OCI-LY3 (cell line): Measurements from ENCODE around the gene RCN2.
A peak's percentile ranks its signal among the peaks of the same experiment; 100 is the strongest.

ENCODE experiments used
- H2AFZ ChIP-seq: fragments of 200-600, 300-600 bp; shearing (Covaris generic); 2 replicates; pipeline ENCODE4 v1.6.0; 2014; ENCODE audit warnings: antibody characterized with exemption, low read depth, low read length
- H3K27ac ChIP-seq: fragments of 200-600, 300-600 bp; sonication (generic); 2 replicates; pipeline ENCODE4 v1.5.1; 2014; ENCODE audit warnings: mild to moderate bottlenecking, low read length, moderate library complexity, mixed read lengths
- H3K27me3 ChIP-seq: fragments of 200-600, 300-600 bp; sonication (generic); 2 replicates; pipeline ENCODE4 v1.6.1; 2014; ENCODE audit warnings: low read depth, low read length, mixed read lengths
- H3K36me3 ChIP-seq: fragments of 200-600, 300-600 bp; sonication (generic); replicated peaks from 2 replicates; pipeline ENCODE3; 2014; ENCODE audit warnings: low read depth, low read length, mixed read lengths
- H3K4me1 ChIP-seq: fragments of 300-600, 200-600 bp; sonication (generic); 2 replicates; pipeline ENCODE4 v1.6.1; 2014; ENCODE audit warnings: low read length, mixed read lengths
- H3K4me2 ChIP-seq: fragments of 200-600, 300-600 bp; sonication (generic); 2 replicates; pipeline ENCODE4 v1.6.1; 2014; ENCODE audit warnings: low read length, mixed read lengths
- H3K4me3 ChIP-seq: fragments of 300-600, 200-600 bp; sonication (generic); 2 replicates; pipeline ENCODE4 v1.5.1; 2014; ENCODE audit warnings: antibody characterized with exemption, mild to moderate bottlenecking, low read length, moderate library complexity
- H3K79me2 ChIP-seq: fragments of 300-600, 200-600 bp; shearing (Covaris generic); 2 replicates; pipeline ENCODE4 v1.6.1; 2014; ENCODE audit warnings: mild to moderate bottlenecking, low read length, mixed read lengths
- H3K9ac ChIP-seq: fragments of 300-600, 200-600 bp; shearing (Covaris generic); 2 replicates; pipeline ENCODE4 v1.6.0; 2014; ENCODE audit warnings: mild to moderate bottlenecking, low read length, moderate library complexity
- H3K9me3 ChIP-seq: fragments of 200-600, 300-600 bp; shearing (Covaris generic); 2 replicates; pipeline ENCODE4 v1.6.1; 2014; ENCODE audit warnings: low read length, mixed read lengths; ENCODE audit not compliant: insufficient read depth
- H4K20me1 ChIP-seq: fragments of 200-600, 300-600 bp; sonication (generic); 2 replicates; pipeline ENCODE4 v1.6.1; 2016; ENCODE audit warnings: low read length, mixed read lengths; ENCODE audit not compliant: insufficient read depth
- EZH2phosphoT487 ChIP-seq: fragments of 200-600 bp; shearing (Covaris generic); IDR thresholded peaks from 2 replicates; pipeline ENCODE4 v1.6.1; 2018; ENCODE audit warnings: antibody characterized with exemption, mixed run types, low read depth
- TF ChIP-seq, protein P1 (sequence below): fragments of 200-600, 300-600 bp; sonication (generic); IDR thresholded peaks from 2 replicates; pipeline ENCODE4 v1.5.1; 2014; ENCODE audit warnings: antibody characterized with exemption, low read length, low read depth

Gene RCN2

GRCh38 chr15:76988867-76989780, 57.6 kb downstream of the RCN2 start:
- no peak for TF ChIP-seq EZH2phosphoT487
- TF ChIP-seq, protein P1, sequence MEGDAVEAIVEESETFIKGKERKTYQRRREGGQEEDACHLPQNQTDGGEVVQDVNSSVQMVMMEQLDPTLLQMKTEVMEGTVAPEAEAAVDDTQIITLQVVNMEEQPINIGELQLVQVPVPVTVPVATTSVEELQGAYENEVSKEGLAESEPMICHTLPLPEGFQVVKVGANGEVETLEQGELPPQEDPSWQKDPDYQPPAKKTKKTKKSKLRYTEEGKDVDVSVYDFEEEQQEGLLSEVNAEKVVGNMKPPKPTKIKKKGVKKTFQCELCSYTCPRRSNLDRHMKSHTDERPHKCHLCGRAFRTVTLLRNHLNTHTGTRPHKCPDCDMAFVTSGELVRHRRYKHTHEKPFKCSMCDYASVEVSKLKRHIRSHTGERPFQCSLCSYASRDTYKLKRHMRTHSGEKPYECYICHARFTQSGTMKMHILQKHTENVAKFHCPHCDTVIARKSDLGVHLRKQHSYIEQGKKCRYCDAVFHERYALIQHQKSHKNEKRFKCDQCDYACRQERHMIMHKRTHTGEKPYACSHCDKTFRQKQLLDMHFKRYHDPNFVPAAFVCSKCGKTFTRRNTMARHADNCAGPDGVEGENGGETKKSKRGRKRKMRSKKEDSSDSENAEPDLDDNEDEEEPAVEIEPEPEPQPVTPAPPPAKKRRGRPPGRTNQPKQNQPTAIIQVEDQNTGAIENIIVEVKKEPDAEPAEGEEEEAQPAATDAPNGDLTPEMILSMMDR = no peak
- peak overlapping the region; percentile 95 for H3K4me2 ChIP-seq
- H3K4me3 ChIP-seq = peak overlapping the region; percentile 61
- peaks cover 68% of the 10 kb centered on the region for H3K4me1 ChIP-seq
- H3K36me3 ChIP-seq = no peaks in the 10 kb centered on the region
- H3K27ac ChIP-seq = peak overlapping the region; percentile 87
- H3K27me3 ChIP-seq = no peaks in the 10 kb centered on the region
- H3K79me2 ChIP-seq = no peaks in the 10 kb centered on the region
- no peaks in the 10 kb centered on the region for H4K20me1 ChIP-seq
- peak overlapping the region; percentile 70 for H2AFZ ChIP-seq
- H3K9ac ChIP-seq = peak overlapping the region; percentile 67
- no peaks in the 10 kb centered on the region for H3K9me3 ChIP-seq

DNA sequence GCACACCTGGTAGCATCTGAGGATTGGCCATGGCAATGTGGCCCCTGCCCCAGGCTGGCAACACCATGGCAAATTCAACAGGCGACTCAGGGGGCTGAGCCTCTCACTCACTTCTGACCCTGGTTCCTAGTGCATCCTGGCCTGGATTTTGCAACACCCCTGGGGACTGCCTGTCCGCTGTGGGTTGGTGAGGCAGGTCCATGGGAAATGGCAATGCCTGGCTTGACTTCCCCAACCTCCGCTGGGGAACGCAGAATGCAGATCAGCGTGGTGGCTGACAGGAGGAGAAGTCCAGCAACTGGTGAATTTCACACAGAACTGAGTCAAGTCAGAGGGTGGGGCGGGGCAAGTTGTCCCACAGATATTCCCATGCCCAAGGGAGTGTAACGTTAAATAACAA, 59.5 kb downstream of the RCN2 start:
- H3K27me3 ChIP-seq = no peaks in the 10 kb centered on the region
- no peak overlapping the region for H3K9ac ChIP-seq

GRCh38 chr15:76991741-76992645, 60.4 kb downstream of the RCN2 start:
- Histone ChIP-seq H3K9ac (no peak overlapping the region), H3K27me3 (no peaks in the 10 kb centered on the region), H3K79me2 (peaks cover 17% of the 10 kb centered on the region), H3K4me3 (no peak overlapping the region), H3K27ac (no peak overlapping the region), H2AFZ (no peak overlapping the region), H3K4me2 (no peak overlapping the region), H3K9me3 (no peaks in the 10 kb centered on the region), H4K20me1 (no peaks in the 10 kb centered on the region), H3K4me1 (peaks cover 85% of the 10 kb centered on the region), H3K36me3 (no peaks in the 10 kb centered on the region)
- TF ChIP-seq, protein P1 = no peak
- no peak for TF ChIP-seq EZH2phosphoT487

More for the DNA sequence above, 59.5 kb downstream of the RCN2 start:
- Histone ChIP-seq H3K36me3 (no peaks in the 10 kb centered on the region), H2AFZ (no peak overlapping the region), H3K27ac (no peak overlapping the region), H3K79me2 (peaks cover 8% of the 10 kb centered on the region), H4K20me1 (no peaks in the 10 kb centered on the region), H3K4me1 (peaks cover 80% of the 10 kb centered on the region), H3K9me3 (no peaks in the 10 kb centered on the region), H3K4me2 (no peak overlapping the region; the same call in 1 of the 2 replicates), H3K4me3 (no peak overlapping the region)
- no peak for TF ChIP-seq EZH2phosphoT487
- TF ChIP-seq, protein P1 = no peak
